ENCODE data around the gene GALNT6.
A peak's percentile ranks its signal among the peaks of the same experiment; 100 is the strongest.

GALNT6 gene

GRCh38 chr12:51381226-51382079, 9.8 kb downstream of the GALNT6 start:
- DNase-seq (ENCODE audit: low spot score): peak; percentile 65

- no peak for DNase-seq (ENCODE audit: low spot score)
These were observed 11.6 kb downstream of the GALNT6 start for GRCh38 chr12:51379571-51379970.

DNA sequence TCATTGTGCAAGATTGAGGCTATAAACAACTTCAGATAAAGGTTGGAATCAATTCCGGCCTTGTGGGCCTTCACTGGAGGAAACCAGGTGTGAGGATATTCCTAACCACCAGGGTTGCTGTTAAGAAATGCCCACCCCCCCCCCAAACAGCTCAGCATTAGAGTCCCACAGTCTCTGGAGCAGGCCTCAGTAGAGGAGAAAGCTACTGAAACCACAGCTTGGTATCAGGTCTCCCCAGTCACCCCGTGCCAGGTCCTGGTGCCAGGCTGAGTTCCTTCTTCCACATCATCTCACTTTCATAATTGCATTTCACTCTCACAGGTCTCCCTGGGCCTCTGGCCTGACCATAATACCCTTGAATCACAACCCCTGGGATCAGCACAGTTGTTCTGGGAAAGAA, 12.5 kb downstream of the GALNT6 start:
- DNase-seq (ENCODE audit: low spot score): no peak

- no peak for DNase-seq (ENCODE audit: low spot score)
These were observed 13.9 kb downstream of the GALNT6 start for GRCh38 chr12:51377099-51377984.

DNA sequence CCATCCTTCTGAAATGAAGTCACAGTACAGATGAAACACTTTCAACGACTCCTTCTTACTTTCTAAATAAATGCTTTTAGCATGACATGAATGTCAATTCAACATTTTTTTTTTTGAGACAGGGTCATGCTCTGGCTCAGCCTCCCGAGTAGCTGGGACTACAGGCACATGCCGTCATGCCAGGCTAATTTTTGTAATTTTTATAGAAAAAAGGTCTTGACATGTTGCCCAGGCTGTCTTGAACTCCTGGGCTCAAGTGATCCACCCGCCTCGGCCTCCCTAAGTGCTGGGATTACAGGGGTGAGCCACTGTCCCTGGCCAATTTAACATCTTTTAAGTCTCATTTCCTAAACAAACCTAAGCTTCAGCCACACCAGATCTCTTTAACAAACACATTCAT, 16.4 kb downstream of the GALNT6 start:
- no peak for DNase-seq (ENCODE audit: low spot score)

DNA sequence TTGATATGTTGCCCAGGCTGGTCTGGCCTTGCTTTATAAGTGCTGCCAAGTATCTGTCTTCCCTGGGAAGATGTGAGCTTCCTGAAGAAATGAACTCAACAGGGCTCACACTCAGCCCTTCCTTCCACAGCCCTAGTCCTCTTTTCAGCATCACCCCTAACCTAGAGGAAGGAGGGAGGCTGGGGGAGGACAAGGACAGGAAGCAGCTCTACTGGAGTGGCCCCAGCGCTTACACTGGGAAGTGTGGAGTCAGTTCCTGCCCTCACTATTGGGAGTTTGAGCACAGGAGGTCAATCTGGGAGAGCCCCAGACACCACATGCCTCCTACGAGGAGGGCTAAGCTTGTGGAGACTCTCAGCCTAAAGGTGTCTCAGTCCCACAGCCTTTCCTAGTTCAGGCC, 16.8 kb downstream of the GALNT6 start:
- no peak for DNase-seq (ENCODE audit: low spot score)

DNA sequence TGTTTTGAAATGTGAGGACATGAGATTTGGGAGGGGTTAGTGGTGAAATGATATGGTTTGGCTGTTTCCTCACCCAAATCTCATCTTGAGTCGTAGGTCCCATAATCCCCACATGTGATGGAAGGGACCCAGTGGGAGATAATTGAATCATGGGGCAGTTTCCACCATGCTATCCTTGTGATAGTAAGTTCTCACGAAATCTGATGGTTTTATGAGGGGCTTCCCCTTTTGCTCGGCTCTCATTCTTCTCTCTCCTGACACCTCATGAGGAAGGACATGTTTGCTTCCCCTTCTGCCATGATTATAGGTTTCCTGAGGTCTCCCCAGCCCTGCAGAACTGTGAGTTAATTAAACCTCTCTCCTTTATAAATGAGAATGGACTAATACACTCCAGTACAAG, 18.0 kb downstream of the GALNT6 start:
- DNase-seq (ENCODE audit: low spot score): no peak

DNA sequence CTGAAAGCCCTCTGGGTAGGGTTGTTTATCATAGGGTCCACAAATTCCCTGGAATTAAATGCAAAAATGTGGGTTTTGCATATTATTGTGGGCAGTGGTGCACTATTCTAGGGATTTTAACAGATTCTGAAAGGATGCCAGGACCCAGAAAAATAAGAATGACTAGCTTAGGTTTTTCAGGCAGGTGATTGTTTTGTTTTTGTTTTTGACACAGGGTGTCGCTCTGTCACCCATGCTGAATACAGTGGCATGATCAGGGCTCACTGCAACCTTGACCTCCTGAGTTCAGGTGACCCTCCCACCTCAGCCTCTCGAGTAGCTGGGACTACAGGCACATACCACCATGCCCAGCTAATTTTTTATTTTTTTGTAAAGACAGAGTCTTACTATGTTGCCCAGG, 19.2 kb downstream of the GALNT6 start:
- no peak for DNase-seq (ENCODE audit: low spot score)

- peak; percentile 96 for DNase-seq (ENCODE audit: low spot score)
These were observed 19.8 kb downstream of the GALNT6 start for GRCh38 chr12:51371295-51371953.

- DNase-seq (ENCODE audit: low spot score): no peak
These were observed 20.5 kb downstream of the GALNT6 start for GRCh38 chr12:51370667-51371066.

- no peak for DNase-seq (ENCODE audit: low spot score)
These were observed 21.6 kb downstream of the GALNT6 start for GRCh38 chr12:51369581-51369980.

- DNase-seq (ENCODE audit: low spot score): no peak
These were observed 22.3 kb downstream of the GALNT6 start for GRCh38 chr12:51368640-51369517.

DNA sequence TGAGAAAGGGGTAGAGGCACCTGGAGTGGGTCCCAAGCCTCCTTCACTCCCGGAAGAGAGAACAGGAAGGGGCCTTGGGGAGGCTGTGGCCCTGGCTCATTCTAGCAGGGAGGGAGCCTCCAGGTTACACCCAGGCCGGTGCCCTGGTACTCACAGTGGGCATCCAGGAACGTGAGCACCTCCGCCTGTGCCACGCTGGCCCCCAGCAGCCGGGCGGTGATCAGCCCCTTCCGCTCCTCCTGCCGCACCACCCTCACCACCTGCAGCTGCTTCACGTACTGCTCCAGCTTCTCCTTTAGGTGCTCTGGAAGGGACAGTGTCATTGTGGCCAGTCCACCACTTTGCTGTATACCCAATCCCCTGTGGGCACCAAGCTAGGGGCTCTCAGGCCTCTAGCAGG, 25.9 kb downstream of the GALNT6 start:
- DNase-seq (ENCODE audit: low spot score): no peak

- DNase-seq (ENCODE audit: low spot score): no peak
These were observed 27.2 kb downstream of the GALNT6 start for GRCh38 chr12:51364001-51364400.

DNA sequence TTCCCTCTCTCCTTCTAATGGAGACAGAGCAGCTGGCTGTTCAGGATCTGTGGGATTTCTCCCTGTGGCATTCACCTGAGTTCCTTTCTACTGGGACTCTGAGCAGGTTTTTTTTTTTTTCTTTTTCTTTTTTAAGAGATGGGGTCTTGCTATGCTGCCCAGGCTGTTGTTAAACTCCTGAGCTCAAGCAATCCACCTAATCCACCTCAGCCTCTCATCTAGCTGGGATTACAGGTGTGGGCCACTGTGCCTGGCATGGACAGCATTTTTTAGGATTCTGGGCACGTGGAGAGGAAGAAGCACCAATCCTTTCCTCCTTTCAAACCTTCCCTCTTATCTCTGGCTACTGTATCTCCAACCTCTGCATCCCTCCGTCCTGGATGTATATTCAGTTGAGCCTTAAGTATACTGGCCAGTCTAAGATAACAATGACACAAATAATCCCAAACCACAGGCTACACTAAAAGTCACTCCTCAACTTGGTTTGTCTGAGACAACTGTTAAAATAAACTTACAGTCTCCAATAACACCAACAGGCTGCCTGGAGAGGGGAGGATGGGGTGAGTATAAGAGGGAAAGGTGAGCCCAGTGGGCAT, 28.4 kb downstream of the GALNT6 start:
- no peak for DNase-seq (ENCODE audit: low spot score)

- no peak for DNase-seq (ENCODE audit: low spot score)
These were observed 28.9 kb downstream of the GALNT6 start for GRCh38 chr12:51362307-51362706.

DNA sequence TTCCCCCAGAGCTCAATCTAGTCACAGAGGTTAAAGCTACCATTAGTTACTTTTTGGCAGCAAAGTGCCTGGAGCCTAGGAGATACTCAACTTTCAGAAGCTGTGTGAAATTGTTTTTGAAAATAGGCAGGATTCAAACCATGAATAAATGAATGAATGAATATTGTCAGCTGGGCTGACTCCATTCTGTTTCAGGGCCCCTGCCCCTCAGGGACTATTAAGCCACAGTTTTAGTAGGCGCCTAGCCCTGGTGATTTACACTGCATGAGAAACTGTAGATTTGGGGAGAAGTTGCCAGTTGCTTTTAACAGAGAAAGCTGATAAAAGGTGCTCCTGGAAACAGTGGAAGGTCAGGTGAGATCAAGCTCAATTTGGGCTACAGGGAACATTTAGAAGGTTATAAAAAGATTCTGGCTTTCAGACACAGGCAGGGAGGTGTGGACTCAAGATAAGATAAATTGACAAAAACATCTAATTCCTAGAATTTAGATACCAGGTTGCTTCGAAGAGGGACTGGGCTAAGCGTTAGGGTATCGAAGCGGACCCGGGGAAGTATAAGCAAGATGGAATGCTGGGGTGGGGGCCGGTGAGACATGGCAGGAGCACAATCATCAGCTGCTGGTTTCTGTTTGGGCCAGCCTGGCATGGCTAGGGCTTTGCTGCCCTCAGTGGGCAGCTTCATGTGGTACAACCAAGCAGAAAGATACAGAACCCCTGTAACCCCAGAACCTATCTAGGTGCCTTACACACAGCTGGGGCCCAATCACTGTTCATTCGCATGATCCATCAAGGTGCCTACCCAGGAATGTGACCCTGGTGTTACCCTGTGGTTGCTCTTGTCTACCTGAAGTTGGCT, 29.8 kb downstream of the GALNT6 start:
- no peak for DNase-seq (ENCODE audit: low spot score)

GRCh38 chr12:51360315-51360714, 30.9 kb downstream of the GALNT6 start:
- DNase-seq (ENCODE audit: low spot score): no peak

- DNase-seq (ENCODE audit: low spot score): no peak
These were observed 31.4 kb downstream of the GALNT6 start for GRCh38 chr12:51359851-51360250.

DNA sequence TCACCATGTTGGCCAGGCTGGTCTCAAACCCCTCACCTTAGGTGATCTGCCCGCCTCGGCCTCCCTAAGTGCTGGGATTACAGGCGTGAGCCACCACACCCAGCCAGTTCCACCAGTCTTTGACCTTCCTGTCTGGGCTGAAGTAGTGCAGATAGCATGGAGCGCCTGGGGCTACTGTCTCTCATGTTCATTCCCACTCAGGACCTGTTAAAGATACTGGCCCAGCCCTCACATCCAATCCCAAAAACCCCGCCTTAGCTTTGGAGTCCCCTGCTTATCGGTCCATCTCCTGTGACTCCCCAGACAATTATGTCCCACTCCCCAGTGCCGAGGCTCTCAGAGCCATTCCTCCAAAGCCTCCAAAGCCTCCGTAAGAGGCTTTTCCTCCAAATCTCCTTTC, 32.7 kb downstream of the GALNT6 start:
- no peak for DNase-seq (ENCODE audit: low spot score)
